Activated T-cell treated with anti-CD3 and anti-CD28 coated beads, Interleukin-2, amount 50 U/mL, for 72 hours (primary cell): ENCODE data around the gene SERHL2. TPM values are rescaled to one million over a fixed set of nuclear protein-coding genes. Genes with fewer than 3 reads are reported as not detected.
"Not testable (repeated sequence)": the region's sequence is repeated elsewhere in the genome, so short reads cannot be mapped to it uniquely, and the experiment has no call there.

ENCODE experiments used
- ATAC-seq, 2 donors: fragments of 150-1000 bp; cut with Tn5 transposase; replicated peaks in 1 of 2; 2 replicates each; pipeline ENCODE4 v1.10.0; 2021; ENCODE audit warnings: moderate library complexity in 2 of 2, mild to moderate bottlenecking in 1 of 2
- DNase-seq, 2 donors: peaks; one replicate each; pipeline ENCODE4 v3.0.0; 2021 to 2022; ENCODE audit warnings: mixed read lengths in 1 of 2
- H3K27ac Mint-ChIP-seq: one replicate; pipeline ENCODE4 v1.8.0; 2022; ENCODE audit warnings: mild to moderate bottlenecking, moderate library complexity, mixed read lengths
- H3K27me3 Mint-ChIP-seq: one replicate; pipeline ENCODE4 v1.8.0; 2022; ENCODE audit warnings: low read depth, mixed read lengths
- H3K36me3 Mint-ChIP-seq, 2 donors: one replicate each; pipeline ENCODE4 v1.8.0; 2022; ENCODE audit warnings: mixed read lengths in 2 of 2, mild to moderate bottlenecking in 1 of 2; ENCODE audit not compliant: insufficient read depth in 2 of 2
- H3K4me1 Mint-ChIP-seq: one replicate; pipeline ENCODE4 v1.8.0; 2022; ENCODE audit warnings: low read depth, mixed read lengths
- H3K4me3 Mint-ChIP-seq, 2 donors: one replicate each; pipeline ENCODE4 v1.8.0; 2022; ENCODE audit warnings: mild to moderate bottlenecking in 2 of 2, mixed read lengths in 2 of 2, moderate library complexity in 2 of 2
- H3K9me3 Mint-ChIP-seq, 2 donors: one replicate each; pipeline ENCODE4 v1.8.0; 2022; ENCODE audit warnings: mixed read lengths in 2 of 2
- total RNA-seq, 2 donors: library from RNA; stranded (reverse); gene quantifications; one replicate each; pipeline ENCODE4 v1.2.3, GENCODE V29; 2022

Gene SERHL2
- total RNA-seq, 2 donors from 2014 or later = 1.2 to 1.6 TPM

- H3K4me1 Mint-ChIP-seq, H3K27me3 Mint-ChIP-seq, DNase-seq, H3K9me3 Mint-ChIP-seq, H3K36me3 Mint-ChIP-seq, ATAC-seq, H3K4me3 Mint-ChIP-seq, H3K27ac Mint-ChIP-seq: not testable (repeated sequence)
Measured at GRCh38 chr22:42567950-42568349, 14.2 kb downstream of the SERHL2 start.

- not testable (repeated sequence) for H3K9me3 Mint-ChIP-seq, DNase-seq, H3K4me3 Mint-ChIP-seq, H3K27ac Mint-ChIP-seq, H3K27me3 Mint-ChIP-seq, H3K4me1 Mint-ChIP-seq, H3K36me3 Mint-ChIP-seq, ATAC-seq
Measured at GRCh38 chr22:42570580-42570979, 16.8 kb downstream of the SERHL2 start.

DNA sequence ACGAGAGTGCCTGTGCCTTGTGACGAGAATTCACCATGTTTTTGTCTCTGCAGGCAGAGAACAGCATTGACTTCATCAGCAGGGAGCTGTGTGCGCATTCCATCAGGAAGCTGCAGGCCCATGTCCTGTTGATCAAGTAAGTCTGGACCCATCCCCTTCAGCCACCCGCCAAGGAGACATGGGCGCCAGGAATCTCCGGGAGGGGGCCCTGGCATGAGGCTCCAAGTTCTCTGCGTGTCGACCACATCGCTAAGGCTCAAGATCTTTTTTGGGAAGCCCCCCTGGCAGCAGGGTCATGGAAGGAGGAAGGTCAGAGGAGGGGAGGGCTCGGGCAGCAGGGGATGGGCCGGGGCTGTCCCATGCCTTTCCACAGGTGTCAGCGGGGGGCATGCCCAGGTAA is 17.3 kb downstream of the SERHL2 start:
- not testable (repeated sequence) for H3K9me3 Mint-ChIP-seq, H3K4me1 Mint-ChIP-seq, H3K27ac Mint-ChIP-seq, H3K27me3 Mint-ChIP-seq, DNase-seq, H3K36me3 Mint-ChIP-seq, H3K4me3 Mint-ChIP-seq, ATAC-seq

DNA sequence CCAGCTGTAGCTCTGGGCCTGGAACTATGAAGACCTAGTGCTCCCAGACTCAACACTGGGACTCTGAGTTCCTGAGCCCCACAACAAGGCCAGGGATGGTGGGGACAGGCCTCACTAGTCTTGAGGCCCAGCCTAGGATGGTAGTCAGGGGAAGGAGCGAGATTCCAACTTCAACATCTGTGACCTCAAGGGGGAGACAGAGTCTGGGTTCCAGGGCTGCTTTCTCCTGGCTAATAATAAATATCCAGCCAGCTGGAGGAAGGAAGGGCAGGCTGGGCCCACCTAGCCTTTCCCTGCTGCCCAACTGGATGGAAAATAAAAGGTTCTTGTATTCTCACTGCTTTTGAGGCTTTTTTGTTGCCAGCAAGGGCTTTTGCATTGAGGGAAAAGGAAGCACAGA is 20.3 kb downstream of the SERHL2 start:
- H3K9me3 Mint-ChIP-seq, H3K4me3 Mint-ChIP-seq, ATAC-seq, H3K4me1 Mint-ChIP-seq, H3K27me3 Mint-ChIP-seq, H3K27ac Mint-ChIP-seq, H3K36me3 Mint-ChIP-seq, DNase-seq: not testable (repeated sequence)

- H3K4me1 Mint-ChIP-seq, DNase-seq, H3K9me3 Mint-ChIP-seq, H3K27me3 Mint-ChIP-seq, H3K27ac Mint-ChIP-seq, H3K4me3 Mint-ChIP-seq, H3K36me3 Mint-ChIP-seq, ATAC-seq: not testable (repeated sequence)
Measured at GRCh38 chr22:42574468-42574867, 20.7 kb downstream of the SERHL2 start.

GRCh38 chr22:42575996-42576574 is 22.3 kb downstream of the SERHL2 start:
- not testable (repeated sequence) for H3K27me3 Mint-ChIP-seq
- peak in 1 of 2 donors; percentile 11 for ATAC-seq

DNA sequence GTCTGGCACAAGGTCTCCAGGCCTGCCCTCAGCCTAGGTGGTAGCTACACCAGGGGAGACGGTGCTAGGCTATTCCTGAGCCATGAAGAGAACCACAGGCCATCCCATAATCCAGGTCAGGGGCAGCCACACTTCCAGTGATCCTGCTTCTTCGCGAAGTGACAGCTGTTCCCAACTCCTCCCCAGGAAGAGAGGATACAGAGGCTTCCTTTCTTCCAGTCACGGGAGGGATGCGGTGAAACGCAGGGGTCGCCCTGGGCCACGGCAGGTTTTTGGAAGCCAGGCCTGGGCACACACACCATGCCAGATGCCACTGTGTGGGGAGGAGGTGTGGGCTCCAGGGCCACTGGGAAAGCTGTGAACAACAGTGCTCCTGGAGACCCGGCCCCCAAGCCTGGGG is 23.4 kb downstream of the SERHL2 start:
- H3K36me3 Mint-ChIP-seq, H3K27ac Mint-ChIP-seq, ATAC-seq, DNase-seq, H3K27me3 Mint-ChIP-seq, H3K4me3 Mint-ChIP-seq, H3K9me3 Mint-ChIP-seq: not testable (repeated sequence)
- H3K4me1 Mint-ChIP-seq = peaks cover 11% of the 10 kb centered on the region

More at GRCh38 chr22:42575996-42576574, 22.3 kb downstream of the SERHL2 start:
- not testable (repeated sequence) for H3K4me1 Mint-ChIP-seq, H3K9me3 Mint-ChIP-seq, H3K4me3 Mint-ChIP-seq, H3K27ac Mint-ChIP-seq, DNase-seq
- H3K36me3 Mint-ChIP-seq = peaks cover 3 to 12% of the 10 kb centered on the region in 2 donors

DNA sequence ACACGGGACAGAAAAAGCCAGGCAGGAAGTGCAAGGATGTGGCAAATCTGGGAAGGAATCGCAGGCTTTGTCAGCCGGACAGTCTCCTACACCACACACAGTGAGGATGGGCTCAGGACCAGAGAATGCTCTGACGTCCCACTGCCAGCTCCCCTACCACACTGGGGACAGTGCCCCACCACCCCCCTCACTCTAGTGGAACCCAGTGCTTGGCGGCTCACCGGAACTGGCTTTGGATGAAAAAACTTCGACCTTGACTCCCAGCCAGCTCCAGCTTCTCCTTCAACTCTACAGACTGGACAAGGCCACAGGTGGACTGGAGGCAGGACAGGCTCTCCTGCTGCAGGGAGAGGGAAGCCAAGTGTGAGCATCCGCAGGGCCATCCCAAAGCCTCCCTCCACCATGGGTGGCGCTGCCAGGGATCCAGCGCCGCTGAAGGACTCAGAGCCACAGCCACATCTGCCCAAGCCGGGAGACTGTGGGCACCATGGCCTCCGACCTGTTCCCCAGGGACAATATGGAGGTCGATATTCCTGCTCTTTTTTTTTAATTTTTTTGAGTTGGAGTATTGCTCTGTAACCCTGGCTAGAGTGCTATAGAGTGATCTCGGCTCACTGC is 24.0 kb downstream of the SERHL2 start:
- no peak for ATAC-seq
- no peaks in the 10 kb centered on the region for H3K9me3 Mint-ChIP-seq
- H3K4me3 Mint-ChIP-seq = no peak overlapping the region
- DNase-seq = no peak
- peaks cover 17% of the 10 kb centered on the region for H3K4me1 Mint-ChIP-seq
- no peaks in the 10 kb centered on the region for H3K27me3 Mint-ChIP-seq
- peaks cover 5 to 9% of the 10 kb centered on the region in 2 donors for H3K36me3 Mint-ChIP-seq
- no peak overlapping the region for H3K27ac Mint-ChIP-seq

DNA sequence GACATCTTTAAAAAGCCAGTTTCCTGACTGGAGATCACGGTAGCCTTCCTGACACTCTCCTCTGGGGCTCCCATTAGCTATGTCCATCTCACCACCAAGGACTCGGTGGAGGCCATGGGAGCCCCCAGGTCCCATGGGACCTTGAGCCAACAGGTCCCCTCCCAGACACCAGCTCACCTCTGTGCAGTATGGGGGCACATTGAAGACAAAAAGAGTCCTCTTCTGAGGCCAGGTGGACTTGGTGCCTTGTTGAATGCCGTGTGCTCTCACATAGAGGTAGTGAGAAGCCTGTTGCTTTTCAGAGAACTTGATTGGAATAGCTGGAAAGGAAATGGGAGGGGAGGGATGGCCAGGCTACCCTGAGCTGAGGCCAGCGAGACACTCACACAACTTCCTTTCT is 26.3 kb downstream of the SERHL2 start:
- peaks cover 5 to 17% of the 10 kb centered on the region in 2 donors for H3K36me3 Mint-ChIP-seq
- H3K4me3 Mint-ChIP-seq = peak overlapping the region; percentile 19 to 50
- ATAC-seq, H3K27me3 Mint-ChIP-seq, H3K9me3 Mint-ChIP-seq, H3K27ac Mint-ChIP-seq, DNase-seq: not testable (repeated sequence)
- peaks cover 19% of the 10 kb centered on the region for H3K4me1 Mint-ChIP-seq

- ATAC-seq = peak; percentile 26 to 27
- peaks cover 19% of the 10 kb centered on the region for H3K4me1 Mint-ChIP-seq
- H3K27me3 Mint-ChIP-seq, DNase-seq, H3K9me3 Mint-ChIP-seq: not testable (repeated sequence)
- H3K27ac Mint-ChIP-seq = peak overlapping the region; percentile 80
- H3K4me3 Mint-ChIP-seq = peak overlapping the region; percentile 85 to 98
- H3K36me3 Mint-ChIP-seq = peaks cover 5 to 21% of the 10 kb centered on the region in 2 donors
Measured at GRCh38 chr22:42581194-42581761, 27.5 kb downstream of the SERHL2 start.

GRCh38 chr22:42581762-42582716 is 28.3 kb downstream of the SERHL2 start:
- peak; percentile 90 for ATAC-seq
- H3K27ac Mint-ChIP-seq = no peak overlapping the region
- H3K9me3 Mint-ChIP-seq = no peaks in the 10 kb centered on the region
- peak; percentile 86 to 89 for DNase-seq
- peaks cover 19% of the 10 kb centered on the region for H3K4me1 Mint-ChIP-seq
- peak overlapping the region; percentile 85 to 98 for H3K4me3 Mint-ChIP-seq
- H3K27me3 Mint-ChIP-seq = no peaks in the 10 kb centered on the region
- H3K36me3 Mint-ChIP-seq = peaks cover 5 to 23% of the 10 kb centered on the region in 2 donors

- Mint-ChIP-seq H3K27ac (no peak overlapping the region), H3K4me1 (peaks cover 19% of the 10 kb centered on the region), H3K9me3 (no peaks in the 10 kb centered on the region)
Measured at GRCh38 chr22:42582987-42583386, 29.2 kb downstream of the SERHL2 start.

More at GRCh38 chr22:42582987-42583386, 29.2 kb downstream of the SERHL2 start:
- Mint-ChIP-seq H3K36me3 (peaks cover 7 to 24% of the 10 kb centered on the region in 2 donors), H3K27me3 (no peaks in the 10 kb centered on the region), H3K4me3 (peak overlapping the region in 1 of 2 donors; percentile 98)
- DNase-seq = no peak
- no peak for ATAC-seq
